ENCODE data around the gene BICDL1. TPM values are rescaled to one million over a fixed set of nuclear protein-coding genes. Genes with fewer than 3 reads are reported as not detected.
"Not testable (repeated sequence)": the region's sequence is repeated elsewhere in the genome, so short reads cannot be mapped to it uniquely, and the experiment has no call there.

Gene BICDL1
- total and polyA plus RNA-seq, 10 donors: 4.5 to 16.0 (median 8.7) TPM

DNA sequence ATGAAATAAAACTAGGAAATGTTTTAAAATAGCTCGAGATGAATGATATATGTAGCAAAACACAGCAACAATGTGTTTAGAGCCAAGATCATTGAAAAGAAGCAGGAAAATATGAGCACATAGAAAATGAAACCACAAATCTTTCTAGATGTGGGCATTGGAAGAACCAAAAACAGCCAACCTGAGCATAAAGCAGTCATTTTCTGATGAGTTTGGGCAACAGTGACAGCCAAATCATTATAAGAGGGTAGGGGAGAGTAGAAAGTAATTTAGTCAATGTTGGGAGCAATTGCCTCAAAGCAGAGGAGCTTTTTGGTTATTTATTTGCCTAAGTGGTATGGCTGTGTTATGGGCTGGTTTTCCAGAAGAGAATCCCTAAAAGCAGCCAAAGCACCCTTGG is 8.8 kb upstream of the BICDL1 start:
- DNase-seq: no peak
- Histone ChIP-seq H3K36me3 (no peaks in the 10 kb centered on the region), H3K9me3 (no peaks in the 10 kb centered on the region), H3K4me1 (no peaks in the 10 kb centered on the region), H3K4me3 (no peak overlapping the region), H3K27ac (no peak overlapping the region), H3K27me3 (replicated peaks in 1 of 7) (peaks cover 0 to 64% (median 5%) of the 10 kb centered on the region in 7 donors)
- TF ChIP-seq POLR2A (IDR thresholded peaks at IDR 0.05) (no peak), POLR2AphosphoS5 (IDR thresholded peaks at IDR 0.05) (no peak)
- TF ChIP-seq, protein P1, sequence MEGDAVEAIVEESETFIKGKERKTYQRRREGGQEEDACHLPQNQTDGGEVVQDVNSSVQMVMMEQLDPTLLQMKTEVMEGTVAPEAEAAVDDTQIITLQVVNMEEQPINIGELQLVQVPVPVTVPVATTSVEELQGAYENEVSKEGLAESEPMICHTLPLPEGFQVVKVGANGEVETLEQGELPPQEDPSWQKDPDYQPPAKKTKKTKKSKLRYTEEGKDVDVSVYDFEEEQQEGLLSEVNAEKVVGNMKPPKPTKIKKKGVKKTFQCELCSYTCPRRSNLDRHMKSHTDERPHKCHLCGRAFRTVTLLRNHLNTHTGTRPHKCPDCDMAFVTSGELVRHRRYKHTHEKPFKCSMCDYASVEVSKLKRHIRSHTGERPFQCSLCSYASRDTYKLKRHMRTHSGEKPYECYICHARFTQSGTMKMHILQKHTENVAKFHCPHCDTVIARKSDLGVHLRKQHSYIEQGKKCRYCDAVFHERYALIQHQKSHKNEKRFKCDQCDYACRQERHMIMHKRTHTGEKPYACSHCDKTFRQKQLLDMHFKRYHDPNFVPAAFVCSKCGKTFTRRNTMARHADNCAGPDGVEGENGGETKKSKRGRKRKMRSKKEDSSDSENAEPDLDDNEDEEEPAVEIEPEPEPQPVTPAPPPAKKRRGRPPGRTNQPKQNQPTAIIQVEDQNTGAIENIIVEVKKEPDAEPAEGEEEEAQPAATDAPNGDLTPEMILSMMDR (IDR thresholded peaks at IDR 0.05 in 8 of 11, conservative IDR thresholded peaks at IDR 0.05 in 3 of 11): no peak
- 47 to 61% (median 52%) methylated on average over 1 of the region's 1 CpG for WGBS, 5 donors
- intact Hi-C loops (cut with DNase I; ENCODE audit: low total_unique reads): no loop called here

GRCh38 chr12:119980702-119981101 is 8.3 kb upstream of the BICDL1 start:
- H3K4me3 ChIP-seq; intact Hi-C loops (cut with DNase I; ENCODE audit: low total_unique reads); H3K36me3 ChIP-seq; H3K27ac ChIP-seq; H3K4me1 ChIP-seq; DNase-seq; H3K9me3 ChIP-seq: not testable (repeated sequence)
- WGBS, 5 donors: 74 to 90% (median 84%) methylated on average over 8 of the region's 8 CpGs
- H3K27me3 ChIP-seq (replicated peaks in 1 of 7): peaks cover 0 to 68% (median 5%) of the 10 kb centered on the region in 7 donors

GRCh38 chr12:119989361-119989730 is 310 bp downstream of the BICDL1 start:
- Histone ChIP-seq H3K9me3 (no peaks in the 10 kb centered on the region), H3K27me3 (replicated peaks in 1 of 7) (peaks cover 0 to 72% (median 0%) of the 10 kb centered on the region in 7 donors), H3K36me3 (no peaks in the 10 kb centered on the region), H3K27ac (peak overlapping the region in 7 of 8 donors; percentile 29 to 88 (median 78)), H3K4me3 (peak overlapping the region; percentile 49 to 90 (median 67)), H3K4me1 (peaks cover 15 to 27% (median 19%) of the 10 kb centered on the region in 6 donors)
- no peak for DNase-seq
- intact Hi-C loops (cut with DNase I; ENCODE audit: low total_unique reads): no loop called here
- 0 to 1% (median 0%) methylated on average over 11 to 49 of the region's 49 CpGs for WGBS, 5 donors
- TF ChIP-seq POLR2AphosphoS5 (IDR thresholded peaks at IDR 0.05): no peak
- TF ChIP-seq, protein P1 (IDR thresholded peaks at IDR 0.05 in 8 of 11, conservative IDR thresholded peaks at IDR 0.05 in 3 of 11): no peak
- no peak for TF ChIP-seq POLR2A (IDR thresholded peaks at IDR 0.05)

DNA sequence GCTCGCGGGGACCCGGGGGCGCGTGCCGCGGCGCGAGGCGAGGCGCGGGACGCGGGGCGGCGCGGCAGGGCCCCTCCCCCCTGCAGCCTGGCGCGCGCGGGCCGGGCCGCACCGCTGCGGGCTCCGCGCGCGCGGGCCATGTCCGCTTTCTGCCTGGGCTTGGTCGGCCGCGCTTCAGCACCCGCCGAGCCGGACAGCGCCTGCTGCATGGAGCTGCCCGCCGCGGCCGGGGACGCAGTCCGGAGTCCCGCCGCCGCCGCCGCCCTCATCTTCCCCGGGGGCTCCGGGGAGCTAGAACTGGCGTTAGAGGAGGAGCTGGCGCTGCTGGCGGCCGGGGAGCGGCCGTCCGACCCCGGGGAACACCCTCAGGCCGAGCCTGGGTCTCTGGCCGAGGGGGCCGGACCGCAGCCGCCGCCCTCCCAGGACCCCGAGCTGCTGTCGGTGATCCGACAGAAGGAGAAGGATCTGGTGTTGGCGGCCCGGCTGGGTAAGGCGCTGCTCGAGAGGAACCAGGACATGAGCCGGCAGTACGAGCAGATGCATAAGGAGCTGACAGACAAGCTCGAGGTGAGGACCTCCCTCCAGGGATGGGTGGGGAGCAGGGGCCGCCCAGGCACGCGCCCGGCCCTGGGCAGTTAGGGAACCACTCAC is 820 bp downstream of the BICDL1 start:
- Histone ChIP-seq H3K4me3 (peak overlapping the region; percentile 27 to 90 (median 58)), H3K9me3 (no peaks in the 10 kb centered on the region), H3K27me3 (replicated peaks in 1 of 7) (peaks cover 0 to 67% (median 0%) of the 10 kb centered on the region in 7 donors), H3K27ac (peak overlapping the region in 1 of 8 donors; percentile 88), H3K36me3 (no peaks in the 10 kb centered on the region), H3K4me1 (peaks cover 15 to 27% (median 19%) of the 10 kb centered on the region in 6 donors)
- intact Hi-C loops (cut with DNase I; ENCODE audit: low total_unique reads): no loop called here
- WGBS, 5 donors: 0 to 2% (median 1%) methylated on average over 25 to 79 of the region's 79 CpGs; no CpG with 5 or more reads in 1 of the 5 donors
- DNase-seq: peak; percentile 95
- TF ChIP-seq POLR2A (IDR thresholded peaks at IDR 0.05) (no peak), POLR2AphosphoS5 (IDR thresholded peaks at IDR 0.05) (peak in 2 of 3 donors; percentile 18 to 64)
- TF ChIP-seq, protein P1 (IDR thresholded peaks at IDR 0.05 in 8 of 11, conservative IDR thresholded peaks at IDR 0.05 in 3 of 11): no peak
